ENCODE measurements around the gene OSBPL2. TPM values are rescaled to one million over a fixed set of nuclear protein-coding genes. Genes with fewer than 3 reads are reported as not detected.

Gene OSBPL2
- total and polyA plus RNA-seq, 2 donors (not counting 3 experiments of a cell fraction or from before 2014, with no cell fraction given) = 13.1 to 33.0 TPM

DNA sequence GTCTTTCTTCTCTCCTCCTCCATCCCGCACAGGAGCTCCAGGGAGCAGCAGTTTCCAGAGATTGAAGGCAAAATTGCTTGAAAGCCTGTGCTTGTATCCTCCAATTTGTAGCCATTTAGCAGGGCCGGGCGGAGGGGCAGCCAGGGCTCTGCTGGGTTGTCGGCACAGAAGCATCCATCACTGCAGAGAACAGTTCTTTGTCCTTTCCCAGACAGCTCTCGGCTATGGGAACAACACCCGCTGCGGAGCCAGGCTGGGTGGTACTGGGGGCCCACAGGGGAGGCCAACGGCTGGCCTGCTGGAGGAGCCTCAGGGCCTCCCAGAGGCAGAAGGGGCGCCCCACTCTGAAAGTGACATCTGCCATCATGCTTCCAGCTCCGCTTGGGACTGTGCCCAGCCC, 26.0 kb upstream of the OSBPL2 start:
- no peak for DNase-seq (ENCODE audit: low read depth, low spot score)
- Histone ChIP-seq H3K4me2 (ENCODE audit: insufficient read depth, low read length) (no peak overlapping the region), H3K36me3 (ENCODE audit: control insufficient read depth in 2 of 2, extremely low read depth in 1 of 2, insufficient read depth in 2 of 2, low read length in 2 of 2) (no peaks in the 10 kb centered on the region), H3K27ac (ENCODE audit: insufficient read depth, low read depth, low read length) (no peak overlapping the region), H3K9me3 (replicated peaks; ENCODE audit: control insufficient read depth, insufficient read depth, low read length) (no peaks in the 10 kb centered on the region), H2AFZ (ENCODE audit: low read depth, low read length) (no peak overlapping the region), H4K20me1 (replicated peaks; ENCODE audit: control insufficient read depth, extremely low read depth, insufficient read depth, low read length) (no peaks in the 10 kb centered on the region), H3K79me2 (ENCODE audit: control insufficient read depth, insufficient read depth, low read length) (no peaks in the 10 kb centered on the region), H3K4me1 (ENCODE audit: control insufficient read depth, extremely low read depth, insufficient read depth, low read length) (no peaks in the 10 kb centered on the region), H3K4me3 (replicated peaks in 1 of 3; ENCODE audit: insufficient read depth in 1 of 3, low read depth in 1 of 3, low read length in 3 of 3) (no peak overlapping the region), H3K9me1 (replicated peaks; ENCODE audit: control insufficient read depth, extremely low read depth, insufficient read depth, low read length) (no peaks in the 10 kb centered on the region), H3K27me3 (ENCODE audit: control insufficient read depth in 2 of 2, insufficient read depth in 2 of 2, low read length in 2 of 2) (peaks cover under 1 to 2% of the 10 kb centered on the region in 2 experiments), H3K9ac (replicated peaks; ENCODE audit: extremely low read depth, insufficient read depth, low read length) (no peak overlapping the region)
- ChIA-PET CTCF (no interaction called here), POLR2A (no interaction called here)
- TF ChIP-seq JUN (IDR thresholded peaks at IDR 0.05; ENCODE audit: borderline replicate concordance, insufficient read depth, insufficient read length, low read depth) (no peak), MYC (IDR thresholded peaks at IDR 0.05; ENCODE audit: low read depth, low read length) (no peak), CTCF (IDR thresholded peaks at IDR 0.05; ENCODE audit: extremely low read depth in 1 of 2, insufficient read depth in 1 of 2, low read depth in 1 of 2, low read length in 2 of 2) (no peak), EZH2 (IDR thresholded peaks at IDR 0.05; ENCODE audit: borderline replicate concordance, low read depth, low read length, severe bottlenecking) (no peak), POLR2A (IDR thresholded peaks at IDR 0.05; ENCODE audit: low read depth, low read length) (no peak), GATA2 (IDR thresholded peaks at IDR 0.05; ENCODE audit: insufficient read depth, insufficient read length, low read depth, low read length) (no peak), FOS (IDR thresholded peaks at IDR 0.05; ENCODE audit: borderline replicate concordance, insufficient read depth, low read length) (no peak), POLR2AphosphoS5 (IDR thresholded peaks at IDR 0.05; ENCODE audit: insufficient read depth, low read depth, low read length) (no peak)
- TF ChIP-seq, protein P1, sequence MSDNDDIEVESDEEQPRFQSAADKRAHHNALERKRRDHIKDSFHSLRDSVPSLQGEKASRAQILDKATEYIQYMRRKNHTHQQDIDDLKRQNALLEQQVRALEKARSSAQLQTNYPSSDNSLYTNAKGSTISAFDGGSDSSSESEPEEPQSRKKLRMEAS (IDR thresholded peaks at IDR 0.05; ENCODE audit: insufficient read depth, insufficient read length) = no peak
- intact Hi-C loops (cut with micrococcal nuclease) (no loop called here), dilution Hi-C loops (cut with MboI; ENCODE audit: extremely low pct_ligation_motif_present, low sequenced_read_pairs) (no loop called here)
- no peak for FAIRE-seq
- BruUV-seq (replicated peaks) = no TSS peak

Data from endothelial cell of umbilical vein (primary cell).